Astrocyte (in vitro differentiated cells and primary cell): ENCODE results near the gene C1QTNF12. TPM values are rescaled to one million over a fixed set of nuclear protein-coding genes. Genes with fewer than 3 reads are reported as not detected.

Experiments used
- DNase-seq: peaks from one replicate; pipeline ENCODE4 v3.0.0-alpha.2; 2010; ENCODE audit warnings: low read depth
- FAIRE-seq: peaks from 2 replicates; lab custom pipeline; 2011; peaks lifted over from hg19 to GRCh38; lab: Jason Lieb, UNC
- H2AFZ ChIP-seq: 2 replicates; pipeline ENCODE4 v1.6.0; 2012; ENCODE audit warnings: low read depth, low read length, inconsistent platforms
- H3K27ac ChIP-seq: 2 replicates; pipeline ENCODE4 v1.5.1; 2011; ENCODE audit warnings: low read depth, low read length, inconsistent platforms
- H3K27me3 ChIP-seq: 2 replicates; pipeline ENCODE4 v1.6.0; 2011; ENCODE audit warnings: low read length, inconsistent platforms; ENCODE audit not compliant: insufficient read depth
- H3K36me3 ChIP-seq: 2 replicates; pipeline ENCODE4 v1.5.1; 2011; ENCODE audit warnings: low read length, inconsistent platforms; ENCODE audit not compliant: insufficient read depth
- H3K4me1 ChIP-seq: 2 replicates; pipeline ENCODE4 v1.5.1; 2011; ENCODE audit warnings: low read length, inconsistent platforms; ENCODE audit not compliant: insufficient read depth
- H3K4me2 ChIP-seq: 2 replicates; pipeline ENCODE4 v1.6.0; 2012; ENCODE audit warnings: low read length, inconsistent platforms
- H3K4me3 ChIP-seq: 2 replicates; pipeline ENCODE4 v1.5.1; 2011; ENCODE audit warnings: low read depth, mild to moderate bottlenecking, low read length, inconsistent platforms; ENCODE audit not compliant: insufficient read depth
- H3K79me2 ChIP-seq: 2 replicates; pipeline ENCODE4 v1.6.0; 2012; ENCODE audit warnings: mild to moderate bottlenecking, low read length, inconsistent platforms; ENCODE audit not compliant: insufficient read depth
- H3K9ac ChIP-seq: 2 replicates; pipeline ENCODE4 v1.6.0; 2012; ENCODE audit warnings: mild to moderate bottlenecking, low read length, inconsistent platforms
- H3K9me3 ChIP-seq: 2 replicates; pipeline ENCODE4 v1.5.1; 2012; ENCODE audit warnings: low read depth, mild to moderate bottlenecking, low read length, inconsistent platforms; ENCODE audit not compliant: insufficient read depth
- H4K20me1 ChIP-seq: 2 replicates; pipeline ENCODE4 v1.6.0; 2012; ENCODE audit warnings: low read length, inconsistent platforms; ENCODE audit not compliant: insufficient read depth
- H3K27ac Mint-ChIP-seq: one replicate; pipeline ENCODE4 v1.8.0; 2021; ENCODE audit warnings: mild to moderate bottlenecking, mixed read lengths; ENCODE audit not compliant: unreplicated experiment
- H3K27me3 Mint-ChIP-seq: one replicate; pipeline ENCODE4 v1.8.0; 2021; ENCODE audit warnings: low read depth, mixed read lengths; ENCODE audit not compliant: unreplicated experiment
- H3K36me3 Mint-ChIP-seq: one replicate; pipeline ENCODE4 v1.8.0; 2021; ENCODE audit warnings: low read depth, mixed read lengths; ENCODE audit not compliant: unreplicated experiment
- H3K4me1 Mint-ChIP-seq: one replicate; pipeline ENCODE4 v1.8.0; 2021; ENCODE audit warnings: low read depth, mixed read lengths; ENCODE audit not compliant: unreplicated experiment
- H3K4me3 Mint-ChIP-seq: one replicate; pipeline ENCODE4 v1.8.0; 2021; ENCODE audit warnings: mild to moderate bottlenecking, moderate library complexity, mixed read lengths; ENCODE audit not compliant: unreplicated experiment
- H3K9me3 Mint-ChIP-seq: one replicate; pipeline ENCODE4 v1.8.0; 2021; ENCODE audit warnings: mild to moderate bottlenecking, mixed read lengths; ENCODE audit not compliant: unreplicated experiment
- EZH2 ChIP-seq: IDR thresholded peaks from 2 replicates; pipeline ENCODE4 v1.6.1; 2012; ENCODE audit warnings: mild to moderate bottlenecking, low read length, inconsistent platforms; ENCODE audit not compliant: insufficient read depth
- total RNA-seq: library from RNA; stranded (reverse); gene quantifications from 2 replicates; pipeline ENCODE4 v1.2.1, GENCODE V29; 2021
- TF ChIP-seq, protein P1 (sequence below): IDR thresholded peaks from 2 replicates; pipeline ENCODE4 v1.5.1; 2011; ENCODE audit warnings: low read depth, mild to moderate bottlenecking, inconsistent platforms, low read length, moderate library complexity; ENCODE audit not compliant: insufficient read depth

The C1QTNF12 gene
- total RNA-seq, 1 donor from 2014 or later: 3.9 TPM

DNA sequence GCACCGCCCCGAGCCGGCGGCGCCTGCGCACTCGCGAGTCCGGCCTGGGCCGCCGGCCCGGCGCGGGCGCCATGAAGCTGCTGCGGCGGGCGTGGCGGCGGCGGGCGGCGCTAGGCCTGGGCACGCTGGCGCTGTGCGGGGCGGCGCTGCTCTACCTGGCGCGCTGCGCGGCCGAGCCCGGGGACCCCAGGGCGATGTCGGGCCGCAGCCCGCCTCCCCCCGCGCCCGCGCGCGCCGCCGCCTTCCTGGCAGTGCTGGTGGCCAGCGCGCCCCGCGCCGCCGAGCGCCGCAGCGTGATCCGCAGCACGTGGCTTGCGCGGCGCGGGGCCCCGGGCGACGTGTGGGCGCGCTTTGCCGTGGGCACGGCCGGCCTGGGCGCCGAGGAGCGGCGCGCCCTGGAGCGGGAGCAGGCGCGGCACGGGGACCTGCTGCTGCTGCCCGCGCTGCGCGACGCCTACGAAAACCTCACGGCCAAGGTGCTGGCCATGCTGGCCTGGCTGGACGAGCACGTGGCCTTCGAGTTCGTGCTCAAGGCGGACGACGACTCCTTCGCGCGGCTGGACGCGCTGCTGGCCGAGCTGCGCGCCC, 14.2 kb downstream of the C1QTNF12 start, which contains the start of gene B3GALT6:
TSS of gene B3GALT6 (plus strand) at position 30 of the 588 bp plus-strand sequence. CDS start at position 72, 42 bp downstream.
- Histone ChIP-seq H3K36me3 (no peaks in the 10 kb centered on the region), H4K20me1 (peaks cover 47% of the 10 kb centered on the region), H3K4me3 (peak within 1 kb of the TSS; percentile 84), H3K9ac (peak within 1 kb of the TSS; percentile 95), H2AFZ (peak within 1 kb of the TSS; percentile 63), H3K9me3 (peaks cover 9% of the 10 kb centered on the region), H3K79me2 (peaks cover 71% of the 10 kb centered on the region), H3K4me2 (peak within 1 kb of the TSS; percentile 96), H3K4me1 (peaks cover 14% of the 10 kb centered on the region), H3K27ac (peak within 1 kb of the TSS; percentile 88), H3K27me3 (no peaks in the 10 kb centered on the region)
- peaks cover 2% of the 10 kb centered on the region for H3K9me3 Mint-ChIP-seq
- H3K4me1 Mint-ChIP-seq: peaks cover 13% of the 10 kb centered on the region
- H3K4me3 Mint-ChIP-seq: peak within 1 kb of the TSS; percentile 95
- no peak for FAIRE-seq
- peaks cover 8% of the 10 kb centered on the region for H3K36me3 Mint-ChIP-seq
- H3K27me3 Mint-ChIP-seq: no peaks in the 10 kb centered on the region
- H3K27ac Mint-ChIP-seq: peak within 1 kb of the TSS; percentile 91
- no peak for DNase-seq
- TF ChIP-seq, protein P1, sequence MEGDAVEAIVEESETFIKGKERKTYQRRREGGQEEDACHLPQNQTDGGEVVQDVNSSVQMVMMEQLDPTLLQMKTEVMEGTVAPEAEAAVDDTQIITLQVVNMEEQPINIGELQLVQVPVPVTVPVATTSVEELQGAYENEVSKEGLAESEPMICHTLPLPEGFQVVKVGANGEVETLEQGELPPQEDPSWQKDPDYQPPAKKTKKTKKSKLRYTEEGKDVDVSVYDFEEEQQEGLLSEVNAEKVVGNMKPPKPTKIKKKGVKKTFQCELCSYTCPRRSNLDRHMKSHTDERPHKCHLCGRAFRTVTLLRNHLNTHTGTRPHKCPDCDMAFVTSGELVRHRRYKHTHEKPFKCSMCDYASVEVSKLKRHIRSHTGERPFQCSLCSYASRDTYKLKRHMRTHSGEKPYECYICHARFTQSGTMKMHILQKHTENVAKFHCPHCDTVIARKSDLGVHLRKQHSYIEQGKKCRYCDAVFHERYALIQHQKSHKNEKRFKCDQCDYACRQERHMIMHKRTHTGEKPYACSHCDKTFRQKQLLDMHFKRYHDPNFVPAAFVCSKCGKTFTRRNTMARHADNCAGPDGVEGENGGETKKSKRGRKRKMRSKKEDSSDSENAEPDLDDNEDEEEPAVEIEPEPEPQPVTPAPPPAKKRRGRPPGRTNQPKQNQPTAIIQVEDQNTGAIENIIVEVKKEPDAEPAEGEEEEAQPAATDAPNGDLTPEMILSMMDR: no peak
- no peak for TF ChIP-seq EZH2

DNA sequence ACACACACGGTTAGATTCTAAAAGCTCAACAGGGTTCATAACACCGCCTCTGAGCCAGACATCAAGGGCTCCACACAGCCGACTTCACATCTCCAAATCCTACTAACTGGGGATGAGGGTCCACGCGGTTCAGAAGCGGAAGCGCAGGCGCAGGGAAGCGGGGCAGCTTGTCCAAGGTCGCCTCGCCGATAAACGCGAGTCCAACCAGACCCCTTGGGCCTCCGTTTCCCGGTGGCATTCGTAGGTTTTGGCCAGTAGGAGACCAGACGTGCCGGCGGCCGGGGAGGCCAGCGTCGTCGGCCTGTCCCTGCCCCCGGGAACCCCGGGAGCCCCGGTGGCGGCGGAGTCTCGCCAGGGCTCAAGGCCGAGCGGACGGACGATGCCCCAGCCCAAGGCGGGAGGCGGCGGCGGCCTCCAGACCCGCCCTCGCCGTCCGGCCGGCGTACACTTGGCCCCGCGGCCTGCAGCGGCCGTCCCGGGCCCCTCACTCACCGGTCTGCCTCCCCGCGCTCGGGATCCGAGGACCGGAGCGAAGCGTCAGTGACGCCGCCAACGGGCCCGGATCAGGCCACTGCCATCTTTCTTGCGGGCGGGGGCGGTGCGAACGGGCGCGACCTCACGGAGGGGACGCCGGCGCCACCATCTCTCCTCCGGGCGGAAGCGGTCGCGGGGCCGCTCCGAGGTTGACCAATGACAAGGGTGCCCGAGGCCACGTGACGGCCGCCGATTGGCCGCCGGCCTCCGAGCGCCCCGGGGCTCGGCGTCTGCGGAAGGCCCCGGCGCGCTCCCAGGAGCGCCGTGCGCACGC, 14.9 kb downstream of the C1QTNF12 start, which contains the start of gene SDF4:
TSS of gene SDF4 (minus strand) at position 602 of the 808 bp plus-strand sequence. CDS start 3,229 bp downstream, outside the sequence.
- H3K27ac ChIP-seq: peak within 1 kb of the TSS; percentile 88
- peaks cover 14% of the 10 kb centered on the region for H3K4me1 ChIP-seq
- Mint-ChIP-seq H3K27ac (peak within 1 kb of the TSS; percentile 91), H3K36me3 (peaks cover 8% of the 10 kb centered on the region), H3K9me3 (peaks cover 2% of the 10 kb centered on the region), H3K4me1 (peaks cover 13% of the 10 kb centered on the region), H3K27me3 (no peaks in the 10 kb centered on the region), H3K4me3 (peak within 1 kb of the TSS; percentile 95)
- H3K27me3 ChIP-seq: no peaks in the 10 kb centered on the region
- peaks cover 52% of the 10 kb centered on the region for H4K20me1 ChIP-seq
- DNase-seq (peak; percentile 88), FAIRE-seq (no peak)
- peak within 1 kb of the TSS; percentile 95 for H3K9ac ChIP-seq
- H3K36me3 ChIP-seq: no peaks in the 10 kb centered on the region
- peaks cover 9% of the 10 kb centered on the region for H3K9me3 ChIP-seq
- peak within 1 kb of the TSS; percentile 96 for H3K4me2 ChIP-seq
- peaks cover 76% of the 10 kb centered on the region for H3K79me2 ChIP-seq
- TF ChIP-seq EZH2: no peak
- TF ChIP-seq, protein P1: no peak
- H3K4me3 ChIP-seq: peak within 1 kb of the TSS; percentile 84
- peak within 1 kb of the TSS; percentile 63 for H2AFZ ChIP-seq
